GM21619 (cell line): ENCODE data around the gene WNT3.

ENCODE experiments used
- ATAC-seq: cut with Tn5 transposase; IDR thresholded peaks from one replicate; pipeline ENCODE4 v1.9.1; 2021; ENCODE audit not compliant: unreplicated experiment

Gene WNT3

GRCh38 chr17:46837521-46837920 is 19.0 kb upstream of the WNT3 start:
- ATAC-seq = no peak

GRCh38 chr17:46836500-46836899 is 18.0 kb upstream of the WNT3 start:
- ATAC-seq = no peak

GRCh38 chr17:46834846-46835245 is 16.4 kb upstream of the WNT3 start:
- no peak for ATAC-seq

GRCh38 chr17:46833840-46834208 is 15.3 kb upstream of the WNT3 start:
- no peak for ATAC-seq

- no peak for ATAC-seq
These were observed 14.7 kb upstream of the WNT3 start for GRCh38 chr17:46832945-46833839.

- ATAC-seq = no peak
These were observed 13.9 kb upstream of the WNT3 start for GRCh38 chr17:46832331-46832821.

GRCh38 chr17:46831573-46832330 is 13.3 kb upstream of the WNT3 start:
- ATAC-seq = no peak

GRCh38 chr17:46827274-46827673 is 8.8 kb upstream of the WNT3 start:
- no peak for ATAC-seq

- ATAC-seq = no peak
These were observed 7.6 kb upstream of the WNT3 start for GRCh38 chr17:46826116-46826515.

- ATAC-seq = no peak
These were observed 5.2 kb upstream of the WNT3 start for GRCh38 chr17:46823657-46824056.

- no peak for ATAC-seq
These were observed 4.0 kb upstream of the WNT3 start for GRCh38 chr17:46822388-46822921.

GRCh38 chr17:46821482-46822387 is 3.2 kb upstream of the WNT3 start:
- no peak for ATAC-seq

- no peak for ATAC-seq
These were observed 2.3 kb upstream of the WNT3 start for GRCh38 chr17:46820592-46821450.

GRCh38 chr17:46819906-46820351 is 1.4 kb upstream of the WNT3 start:
- no peak for ATAC-seq

GRCh38 chr17:46818929-46819859 is 702 bp upstream of the WNT3 start:
- ATAC-seq = no peak

GRCh38 chr17:46817901-46818209 is 637 bp downstream of the WNT3 start:
- no peak for ATAC-seq

GRCh38 chr17:46817151-46817900 is 1.2 kb downstream of the WNT3 start:
- ATAC-seq = no peak
